A204.1 (cell line): Measurements from ENCODE around the gene SLC30A1.
"Not testable (repeated sequence)": the region's sequence is repeated elsewhere in the genome, so short reads cannot be mapped to it uniquely, and the experiment has no call there.

Experiments used
- FAIRE-seq: peaks from 2 replicates; lab custom pipeline; 2012; peaks lifted over from hg19 to GRCh38; lab: Jason Lieb, UNC

The SLC30A1 gene

DNA sequence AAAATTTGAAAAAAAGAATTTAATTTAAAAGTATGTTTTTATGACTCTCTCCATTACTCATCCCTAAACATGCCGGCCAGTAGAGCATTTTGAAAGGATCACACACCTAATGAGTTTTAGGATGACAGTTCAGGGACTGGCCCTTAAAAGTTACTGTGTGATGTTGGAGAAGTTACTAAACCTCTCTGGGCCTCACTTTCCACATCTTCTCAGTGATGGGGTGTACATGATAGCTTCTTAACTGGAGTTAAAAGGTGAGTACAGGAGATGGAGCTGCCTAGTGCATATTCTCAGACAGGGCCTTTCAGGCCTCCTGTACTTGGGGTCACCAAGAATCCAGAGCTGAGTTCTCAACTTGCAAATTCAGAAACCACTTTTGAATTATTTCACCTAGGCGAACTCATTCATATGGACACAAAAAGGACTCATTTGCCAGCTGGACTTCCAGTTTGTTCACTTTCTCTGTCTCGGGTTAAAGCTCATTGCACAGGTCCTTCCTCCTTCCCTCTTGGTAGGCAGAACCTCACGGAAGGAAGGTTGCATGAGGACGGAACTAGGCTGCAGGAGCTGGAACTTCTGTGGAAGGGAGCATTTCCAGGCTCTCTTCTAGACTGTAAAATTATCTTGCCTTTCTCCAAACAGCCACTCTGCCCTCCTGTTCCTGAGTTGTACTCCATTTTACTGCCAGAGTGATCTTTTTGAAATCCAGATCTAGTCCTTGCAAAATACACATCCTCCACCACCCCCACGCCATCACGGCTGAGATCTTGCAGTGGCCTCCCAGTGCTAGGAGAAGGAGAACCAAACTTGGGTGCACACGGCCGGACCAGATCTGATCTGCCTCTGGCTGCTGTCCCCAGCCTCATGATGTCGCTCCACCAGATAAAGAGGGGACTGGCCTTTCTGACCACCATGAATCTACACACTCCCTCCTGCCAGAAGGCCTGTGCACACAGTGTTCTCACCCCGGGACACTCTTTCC lies 4.3 kb upstream of the SLC30A1 start:
- no peak for FAIRE-seq

DNA sequence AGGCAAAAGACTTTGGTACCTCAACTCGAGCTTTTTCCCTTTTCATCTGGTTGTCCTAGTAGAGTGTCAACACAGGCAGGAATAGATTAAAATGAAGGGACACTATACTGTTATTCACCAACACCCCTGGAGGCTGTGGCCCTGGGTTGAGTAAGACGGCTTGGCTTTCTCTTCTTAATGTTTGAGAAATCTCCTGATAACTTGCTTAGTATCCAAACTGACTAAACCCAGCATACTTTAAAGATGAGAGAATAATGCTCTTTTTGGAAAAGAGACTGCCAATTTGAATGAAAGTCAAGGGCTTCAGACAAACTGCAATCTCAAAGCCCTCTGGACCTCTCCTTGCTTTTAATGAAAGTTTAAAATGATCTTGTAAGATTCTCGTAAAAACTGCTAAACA lies 2.6 kb upstream of the SLC30A1 start:
- no peak for FAIRE-seq

DNA sequence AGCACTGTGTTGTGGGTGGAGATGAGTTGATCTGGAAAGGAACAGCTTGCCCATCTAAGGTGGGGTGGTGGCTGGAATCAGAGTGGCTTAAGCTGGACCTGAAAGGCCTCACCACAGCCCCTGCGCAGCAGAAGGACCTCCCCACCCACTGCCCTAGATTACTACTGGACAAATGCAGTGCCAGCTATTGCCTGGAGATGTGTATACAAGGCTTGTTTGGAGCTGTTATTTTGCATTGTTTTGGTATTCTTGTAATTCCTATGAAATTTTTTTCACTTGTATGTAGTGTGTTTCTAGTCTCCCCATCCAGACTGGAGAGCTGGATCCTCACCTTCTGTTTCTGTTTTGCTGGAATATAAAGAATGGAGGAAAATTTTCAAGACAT lies 1.3 kb upstream of the SLC30A1 start:
- no peak for FAIRE-seq

DNA sequence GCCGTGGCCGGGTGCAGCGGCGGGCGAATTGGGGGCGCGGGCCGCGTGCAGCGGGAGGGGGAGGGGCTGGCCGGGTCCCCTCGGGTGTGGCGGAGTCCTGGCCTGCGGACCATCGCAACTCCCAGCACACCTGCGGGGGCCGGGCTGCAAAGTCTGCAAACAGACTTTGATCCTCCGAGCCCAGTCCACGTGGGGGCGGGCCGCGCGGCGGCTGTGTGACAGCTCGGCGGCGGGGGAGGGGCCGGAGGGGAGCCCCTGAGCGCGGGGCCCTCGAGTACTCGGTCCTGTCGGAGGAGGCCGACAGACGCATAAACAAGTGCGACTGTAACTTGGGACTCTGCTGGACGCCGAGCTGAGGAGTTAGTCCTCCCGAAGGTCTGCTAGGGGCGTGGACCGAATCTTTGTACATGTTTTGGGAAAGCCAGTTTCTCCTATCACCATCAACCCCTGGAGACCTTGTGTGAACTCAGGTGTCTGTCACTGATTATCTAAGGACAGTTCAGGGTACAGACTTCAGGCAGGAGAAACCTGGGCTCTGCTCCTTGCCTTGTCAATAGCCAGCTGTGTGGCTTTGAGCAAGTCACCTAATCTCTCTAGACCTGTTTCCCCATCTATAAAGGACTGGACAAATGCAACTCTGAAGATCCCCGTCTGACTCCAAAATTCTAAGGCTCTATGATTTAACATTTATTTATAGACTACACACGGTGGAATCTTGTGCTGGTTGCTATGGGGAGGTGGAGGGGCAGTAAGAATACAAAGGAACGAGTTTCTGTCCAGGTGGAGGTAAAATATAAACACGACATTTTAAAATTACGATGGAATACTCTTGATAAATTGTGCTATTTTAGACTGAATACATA lies 710 bp upstream of the SLC30A1 start:
- no peak for FAIRE-seq

DNA sequence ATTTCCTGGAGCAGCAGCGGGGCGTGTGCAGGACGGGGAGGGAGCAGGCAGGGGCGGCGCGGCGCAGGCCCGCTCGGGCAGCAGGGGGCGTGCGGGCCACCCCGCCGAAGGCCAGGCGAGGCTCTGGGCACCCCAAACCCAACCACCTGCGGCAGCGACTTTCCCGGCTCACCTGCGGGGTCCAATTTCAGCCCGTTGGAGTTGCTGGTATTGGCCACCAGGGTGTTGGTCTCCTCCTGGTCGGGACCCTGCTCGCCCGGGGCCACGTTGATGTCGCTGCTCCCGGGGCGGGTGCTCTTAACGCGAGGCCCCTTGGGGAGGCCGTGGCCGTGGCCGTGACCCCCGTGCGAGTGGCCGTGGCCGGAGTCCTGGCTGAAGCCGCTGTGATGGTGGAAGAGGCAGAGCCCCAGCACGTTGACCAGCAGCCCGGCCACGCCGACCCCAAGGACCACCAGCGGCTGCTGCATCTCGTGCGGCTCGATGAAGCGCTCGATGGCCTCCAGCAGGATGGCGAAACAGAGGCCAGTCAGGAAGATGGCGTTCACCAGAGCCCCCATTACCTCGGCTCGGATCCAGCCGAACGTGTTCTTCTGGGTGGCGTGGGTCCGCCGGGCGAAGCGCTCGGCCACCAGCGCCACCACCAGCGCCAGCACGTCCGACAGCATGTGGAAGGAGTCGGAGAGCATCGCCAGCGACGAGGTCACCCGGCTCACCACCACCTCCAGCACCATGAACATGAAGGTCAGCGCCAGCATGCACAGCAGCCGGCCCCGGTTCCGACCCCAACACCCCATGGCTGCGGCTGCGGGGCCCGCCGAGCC lies 932 bp downstream of the SLC30A1 start:
- no peak for FAIRE-seq

DNA sequence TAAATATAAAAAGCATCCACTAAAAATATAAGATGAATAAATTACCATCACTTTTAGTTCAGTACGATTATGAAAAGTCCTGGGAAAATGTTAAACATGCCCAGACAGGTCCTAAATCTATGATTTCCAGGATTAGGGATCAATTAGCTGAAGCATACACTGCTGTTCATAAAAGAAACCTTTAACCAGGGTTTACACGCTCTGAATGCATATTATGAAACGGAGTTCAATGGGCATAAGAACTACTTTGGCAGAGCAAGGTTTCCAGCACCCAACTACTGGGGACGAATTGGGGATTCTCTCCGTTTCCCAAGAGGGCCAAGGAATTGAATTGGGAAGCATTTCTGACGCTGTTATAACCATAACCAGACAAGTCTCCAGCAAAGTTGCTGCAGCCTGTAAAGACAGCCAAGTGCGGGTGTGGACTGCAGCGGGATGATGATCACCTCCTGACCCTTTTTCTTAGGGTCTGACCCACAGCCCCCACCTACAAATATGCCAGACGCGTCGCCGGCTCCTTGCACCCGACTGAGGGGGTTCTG lies 1.6 kb downstream of the SLC30A1 start:
- FAIRE-seq, result no peak

DNA sequence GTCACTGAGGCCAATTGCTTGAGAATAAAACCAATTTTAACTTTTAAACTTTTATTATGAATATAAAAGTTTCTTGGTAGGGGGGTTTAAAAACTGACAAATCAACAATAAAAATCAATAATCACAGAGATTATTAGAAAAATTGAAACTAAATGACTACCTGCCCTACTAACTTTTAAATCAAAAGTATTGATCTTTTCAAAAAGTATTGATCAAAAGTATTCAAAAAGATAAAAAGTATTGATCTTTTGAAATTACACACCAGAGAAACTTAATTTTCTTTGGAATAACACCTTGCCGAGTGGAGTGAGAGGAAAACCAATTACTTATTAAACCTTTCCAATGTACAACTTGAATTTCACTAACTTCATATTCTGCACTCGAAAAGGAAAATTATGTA lies 2.2 kb downstream of the SLC30A1 start:
- no peak for FAIRE-seq

DNA sequence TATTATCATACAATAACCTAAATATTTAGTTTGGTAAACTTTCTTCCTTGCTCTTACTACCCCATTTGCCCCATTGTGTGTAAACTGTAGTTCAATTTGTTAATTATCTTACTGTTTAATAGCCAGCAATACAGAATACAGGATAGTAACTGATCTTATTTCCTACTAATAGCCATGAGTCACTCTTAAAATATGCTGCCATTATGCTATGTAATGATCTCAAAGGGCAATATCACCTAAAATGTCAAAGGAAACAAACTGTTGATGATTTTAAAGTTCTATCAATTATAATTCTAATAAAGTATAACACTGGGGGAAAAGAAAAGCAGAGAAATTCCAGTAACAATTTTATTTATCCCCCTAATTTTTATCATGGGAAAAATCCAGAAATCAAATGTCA lies 4.3 kb downstream of the SLC30A1 start:
- FAIRE-seq, result no peak

DNA sequence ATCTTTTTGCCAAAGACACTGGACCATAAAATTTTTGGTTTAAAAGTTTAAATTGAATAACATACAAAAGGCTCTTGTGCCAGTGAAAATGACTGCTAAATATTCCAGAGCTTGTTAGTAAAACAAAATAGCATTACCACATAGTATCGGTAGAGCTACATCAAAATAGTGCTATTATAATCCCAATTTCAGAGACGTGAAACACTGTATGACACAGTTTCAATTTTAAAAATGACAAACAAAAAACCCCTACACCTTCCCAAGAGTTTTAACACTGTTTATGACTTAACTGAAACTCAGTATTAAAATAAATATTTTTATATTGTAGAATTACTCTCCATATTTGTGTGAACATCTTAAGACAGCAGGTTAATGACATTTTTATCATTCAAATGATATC lies 7.0 kb downstream of the SLC30A1 start:
- peak; percentile 11 for FAIRE-seq

DNA sequence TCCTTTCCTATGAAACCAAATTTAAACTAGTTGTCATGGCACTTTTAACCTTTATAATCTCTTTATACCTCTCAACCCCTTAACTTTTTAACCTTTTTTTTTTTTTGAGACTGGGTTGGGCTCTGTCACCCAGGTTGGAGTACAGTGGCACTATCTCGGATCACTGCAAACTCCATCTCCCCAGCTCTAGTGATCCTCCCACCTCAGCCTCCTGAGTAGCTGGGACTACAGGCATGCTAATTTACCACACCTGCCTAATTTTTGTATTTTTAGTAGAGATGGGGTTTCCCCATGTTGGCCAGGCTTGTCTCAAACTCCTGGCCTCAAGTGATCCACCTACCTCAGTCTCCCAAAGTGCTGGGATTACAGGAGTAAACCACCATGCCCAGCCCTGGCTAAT lies 8.6 kb downstream of the SLC30A1 start:
- not testable (repeated sequence) for FAIRE-seq

DNA sequence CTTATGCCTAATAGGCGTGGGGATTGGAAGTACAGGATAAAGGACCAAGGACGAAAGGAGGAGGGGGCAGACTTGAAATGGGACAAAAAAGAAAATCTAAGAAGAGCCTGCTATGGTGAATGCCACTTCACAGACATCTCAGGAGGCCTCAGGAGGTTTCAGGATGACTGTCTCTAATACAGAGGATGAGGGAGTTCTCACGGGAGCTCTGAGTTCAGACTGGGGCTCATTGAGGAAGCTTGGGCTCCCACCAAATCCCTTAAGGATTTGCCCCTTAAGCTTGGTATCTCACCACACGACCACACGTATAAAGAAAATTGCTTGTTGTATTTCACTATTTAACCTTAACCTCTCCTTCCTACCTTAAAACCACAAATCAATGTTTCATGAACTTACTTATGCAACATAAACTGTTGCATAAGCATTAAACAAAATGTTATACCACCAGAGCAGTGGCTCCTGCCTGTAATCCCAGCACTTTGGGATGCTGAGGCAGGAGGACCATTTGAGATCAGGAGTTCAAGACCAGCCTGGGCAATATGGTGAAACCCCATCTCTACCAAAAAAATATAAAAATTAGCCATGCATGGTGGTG lies 12.4 kb downstream of the SLC30A1 start:
- FAIRE-seq, result no peak

DNA sequence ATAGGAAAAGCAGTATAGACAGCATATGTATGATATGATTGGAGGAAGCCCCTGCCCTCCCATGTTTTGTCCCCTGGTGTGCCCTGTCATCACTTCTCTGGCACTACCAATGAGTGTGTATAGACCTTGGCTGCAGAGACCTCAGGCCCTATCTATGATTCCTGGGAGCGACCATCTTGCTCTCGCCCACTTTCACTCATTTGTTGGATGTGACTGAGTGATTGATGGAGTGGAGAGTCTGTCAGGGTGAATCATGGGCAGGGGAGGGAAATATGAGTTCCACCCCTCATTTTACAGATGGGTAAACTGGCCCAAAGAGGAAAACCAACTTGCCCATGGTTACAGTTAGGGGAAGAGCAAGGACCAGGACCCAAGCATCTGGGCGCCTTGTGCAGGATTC lies 14.9 kb downstream of the SLC30A1 start:
- FAIRE-seq, result no peak

DNA sequence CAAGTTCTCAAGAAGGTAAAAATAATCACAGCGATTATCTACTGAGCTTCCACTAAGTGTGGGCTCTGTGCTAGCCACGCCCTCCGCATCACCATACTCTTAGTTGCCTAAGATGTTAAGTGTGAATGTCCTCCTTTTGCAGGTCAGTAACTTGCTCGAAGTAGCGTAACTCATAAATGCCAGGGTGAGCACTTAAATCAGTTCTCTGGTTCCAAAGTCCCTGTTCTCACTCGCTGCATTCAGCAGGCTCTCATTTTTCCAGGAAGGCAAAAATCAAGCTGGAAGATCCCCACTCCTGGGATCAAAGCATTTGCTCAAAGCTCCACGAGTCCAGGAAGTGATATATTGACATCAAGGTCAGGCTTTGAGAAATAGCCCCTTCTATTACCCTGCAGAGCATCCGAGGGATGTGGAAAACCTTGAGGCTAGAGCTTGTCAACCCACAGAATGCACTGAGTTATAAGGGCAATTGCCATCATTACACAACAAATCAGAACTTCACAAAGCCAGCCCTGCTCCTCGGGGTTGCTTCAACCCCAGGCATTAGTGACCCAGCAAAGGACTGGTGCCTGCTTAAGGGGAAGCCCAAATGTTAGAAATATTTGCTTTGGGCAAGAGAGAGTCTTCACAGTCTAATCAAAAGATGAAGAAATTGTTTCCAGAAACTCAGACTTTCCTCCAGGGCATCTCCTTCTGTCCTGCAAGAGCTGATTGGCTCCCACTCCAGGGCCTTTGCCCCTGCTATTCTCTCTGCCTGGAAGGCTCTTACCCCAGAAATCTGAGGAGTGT lies 19.5 kb downstream of the SLC30A1 start:
- no peak for FAIRE-seq

DNA sequence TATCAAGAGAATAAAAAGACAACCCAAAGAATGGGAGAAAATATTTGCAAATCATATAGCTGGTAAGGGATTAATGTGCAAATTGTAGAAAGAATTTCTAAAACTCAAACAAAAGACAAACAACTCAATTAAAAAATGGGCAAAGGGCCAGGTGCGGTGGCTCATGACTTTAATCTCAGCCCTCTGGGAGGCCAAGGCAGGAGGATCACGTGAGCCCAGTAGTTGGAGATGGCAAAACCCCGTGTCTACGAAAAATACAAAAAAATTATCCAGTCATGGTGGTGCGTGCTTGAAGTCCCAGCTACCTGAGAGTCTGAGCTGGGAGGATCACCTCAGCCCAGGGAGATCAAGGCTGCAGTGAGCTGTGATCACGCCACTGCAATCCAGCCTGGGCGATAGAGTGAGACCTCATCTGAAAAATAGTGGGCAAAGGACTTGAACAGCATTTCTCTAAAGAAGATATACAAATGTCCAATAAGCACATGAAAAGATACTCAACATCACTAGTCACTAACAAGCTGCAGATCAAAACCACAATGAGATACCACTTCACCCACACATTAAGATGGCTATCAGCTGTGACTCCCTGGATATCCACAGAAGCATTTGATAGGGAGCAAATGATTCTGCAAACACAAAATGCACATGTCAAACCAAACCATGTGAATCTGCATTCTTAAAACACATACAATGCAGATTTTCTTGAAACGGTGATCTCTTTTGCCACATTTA lies 20.9 kb downstream of the SLC30A1 start:
- no peak for FAIRE-seq

DNA sequence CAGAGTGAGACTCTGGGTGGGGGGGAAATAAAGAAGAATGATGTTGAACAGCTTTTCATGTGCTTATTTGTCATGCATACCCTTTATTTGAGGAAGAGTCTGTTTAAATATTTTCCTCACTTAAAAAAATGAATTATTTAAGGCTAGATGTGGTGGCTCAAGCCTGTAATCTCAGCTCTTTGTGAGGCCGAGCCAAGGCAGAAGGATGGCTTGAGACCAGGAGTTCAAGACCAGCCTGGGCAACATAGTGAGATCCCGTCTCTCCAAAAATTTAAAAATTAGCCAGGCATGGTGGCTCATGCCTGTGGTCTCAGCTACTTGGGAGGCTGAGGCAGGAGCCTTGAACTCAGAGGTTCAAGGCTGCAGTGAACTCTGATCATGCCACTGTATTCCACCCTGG lies 25.4 kb downstream of the SLC30A1 start:
- FAIRE-seq, result no peak

DNA sequence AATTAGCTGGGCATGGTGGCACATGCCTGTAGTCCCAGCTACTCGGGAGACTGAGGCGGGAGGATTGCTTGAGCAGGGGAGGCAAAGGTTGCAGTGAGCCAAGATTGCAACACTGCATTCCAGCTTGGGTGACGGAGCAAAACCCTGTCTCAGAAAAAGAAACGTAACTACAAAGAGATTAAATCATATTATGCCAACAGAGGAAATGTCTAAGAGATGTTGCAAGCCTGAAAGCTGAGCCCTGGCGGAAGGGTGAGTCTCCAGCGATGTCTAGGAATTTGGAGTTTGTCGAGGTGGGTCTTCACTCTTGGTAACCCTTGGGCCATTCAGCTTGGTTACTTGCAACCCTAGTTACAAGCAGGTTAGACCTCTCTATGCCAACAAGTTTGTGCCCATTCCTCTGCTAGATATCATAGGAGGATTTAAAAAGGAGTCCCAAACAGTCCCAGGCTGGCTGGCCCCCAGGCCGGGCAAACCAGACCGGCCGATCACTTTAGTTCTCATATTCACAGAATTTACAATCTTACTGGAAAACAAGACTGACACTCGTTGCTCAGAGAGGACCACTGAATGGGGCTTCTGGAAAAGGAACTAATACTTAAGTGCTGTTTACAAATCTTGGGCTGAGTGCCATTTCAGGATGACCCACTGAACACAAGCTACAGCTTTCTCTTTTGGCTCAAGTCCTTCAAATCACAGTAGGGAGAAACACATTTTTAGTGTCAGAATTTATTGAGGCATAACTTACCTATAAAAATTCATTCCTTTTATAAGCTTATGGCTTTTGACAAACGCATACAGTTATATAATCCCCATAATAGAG lies 27.1 kb downstream of the SLC30A1 start:
- no peak for FAIRE-seq

DNA sequence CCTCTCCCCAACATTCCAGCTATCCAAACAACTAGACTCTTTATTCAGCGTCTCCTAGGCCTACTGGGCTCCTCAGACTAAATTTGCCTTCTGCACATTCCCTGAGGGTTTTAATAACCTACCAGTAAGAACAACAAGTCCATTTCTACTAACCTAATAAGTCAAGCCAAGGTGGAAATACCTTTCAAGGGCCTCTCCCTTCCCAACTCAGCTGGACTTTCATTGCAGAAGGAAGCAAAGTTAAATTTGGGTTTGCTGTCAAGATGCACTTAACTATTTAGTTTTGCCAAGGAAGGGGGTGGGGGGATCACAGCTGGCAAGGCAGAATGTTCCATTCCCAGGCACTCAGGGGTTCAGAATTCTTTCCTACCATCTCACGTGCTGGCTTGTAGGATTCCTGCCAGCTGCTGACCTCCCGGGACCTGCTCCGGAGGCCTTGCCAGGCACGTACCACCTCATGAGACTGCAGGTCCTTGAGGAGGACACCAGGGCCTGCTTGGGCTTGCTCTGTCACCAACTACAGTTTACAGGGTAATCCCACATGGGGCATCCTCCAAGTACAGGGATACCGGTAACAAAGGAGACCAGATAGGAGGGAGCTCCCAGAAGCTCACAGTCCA lies 29.8 kb downstream of the SLC30A1 start:
- FAIRE-seq, result no peak

DNA sequence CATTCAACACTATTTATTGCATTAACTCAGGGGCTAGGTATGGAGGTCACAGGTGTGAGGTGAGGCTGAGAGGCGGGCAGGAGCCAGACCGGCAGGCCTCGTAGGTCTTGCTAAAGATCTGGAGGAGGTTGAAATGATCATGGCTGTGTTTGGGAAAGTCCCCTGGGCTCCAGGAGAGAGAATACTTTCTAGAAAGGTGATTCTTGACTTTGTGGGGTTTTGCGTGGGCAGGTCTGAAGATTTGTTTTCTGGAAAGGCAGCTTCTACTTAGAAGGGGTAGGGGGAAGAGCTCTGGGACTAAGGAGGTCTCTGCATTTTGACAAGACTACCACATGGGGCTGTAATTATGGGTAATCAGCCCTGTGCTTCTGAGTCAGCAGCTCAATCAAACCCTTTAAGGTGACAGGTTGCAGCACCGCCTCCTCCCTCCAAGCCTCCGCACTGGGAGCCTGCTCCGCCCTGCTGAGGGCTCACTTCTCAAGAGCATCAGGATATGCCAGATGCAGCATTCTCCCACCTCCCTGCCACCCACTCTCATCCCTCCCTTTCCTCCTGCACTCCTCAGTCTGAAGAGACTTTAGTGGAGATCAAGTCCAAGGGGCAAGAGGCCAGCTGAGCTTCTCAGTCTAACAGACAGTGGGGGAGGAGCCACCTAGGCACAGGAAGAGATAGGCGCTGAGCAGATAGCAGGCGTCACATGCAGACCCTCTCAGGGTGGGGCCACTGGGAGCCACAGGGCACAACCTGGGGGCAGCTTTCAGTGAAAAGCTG lies 30.5 kb downstream of the SLC30A1 start:
- FAIRE-seq, result no peak
